AG04450 (cell line): Measurements from ENCODE around the gene SYN1. TPM values are rescaled to one million over a fixed set of nuclear protein-coding genes. Genes with fewer than 3 reads are reported as not detected.

Experiments
- CTCF ChIA-PET: fragments of 300-600, 350-600 bp; formaldehyde crosslinking; extraction: SDS; loops from one replicate; lab custom pipeline; 2022; ENCODE audit warnings: antibody characterized with exemption, inconsistent platforms; lab: Charles Lee
- POLR2A ChIA-PET: fragments of 350-600 bp; formaldehyde crosslinking; extraction: SDS; loops from one replicate; lab custom pipeline; 2021; ENCODE audit warnings: antibody characterized with exemption, inconsistent platforms; lab: Yijun Ruan, JAX
- DNase-seq: peaks from one replicate; pipeline ENCODE4 v3.0.0-alpha.2; 2011; ENCODE audit warnings: low read depth, low spot score
- H3K27ac ChIP-seq: one replicate; pipeline ENCODE4 v1.5.1; 2012; ENCODE audit warnings: low read depth, low read length, control low read depth
- H3K27me3 ChIP-seq: one replicate; pipeline ENCODE4 v1.6.0; 2012; ENCODE audit warnings: low read length; ENCODE audit not compliant: control insufficient read depth, insufficient read depth
- H3K4me3 ChIP-seq: 2 replicates; pipeline ENCODE4 v1.5.1; 2011; ENCODE audit warnings: mild to moderate bottlenecking, low read depth, low read length, control low read depth
- H3K9me3 ChIP-seq: 2 replicates; pipeline ENCODE4 v1.5.1; 2012; ENCODE audit warnings: low read length; ENCODE audit not compliant: control insufficient read depth, insufficient read depth
- polyA plus RNA-seq: library from polyadenylated mRNA; depleted of rRNA; stranded (reverse); fragments of >200 nt; gene quantifications from 2 replicates; pipeline ENCODE4 v1.2.3, GENCODE V29; 2011
- TF ChIP-seq, protein P1 (sequence below): IDR thresholded peaks from 2 replicates; pipeline ENCODE4 v1.5.1; 2011; ENCODE audit warnings: low read depth, low read length, control low read depth, inconsistent platforms

The SYN1 gene
- polyA plus RNA-seq, 1 experiment: 0.37 TPM

DNA sequence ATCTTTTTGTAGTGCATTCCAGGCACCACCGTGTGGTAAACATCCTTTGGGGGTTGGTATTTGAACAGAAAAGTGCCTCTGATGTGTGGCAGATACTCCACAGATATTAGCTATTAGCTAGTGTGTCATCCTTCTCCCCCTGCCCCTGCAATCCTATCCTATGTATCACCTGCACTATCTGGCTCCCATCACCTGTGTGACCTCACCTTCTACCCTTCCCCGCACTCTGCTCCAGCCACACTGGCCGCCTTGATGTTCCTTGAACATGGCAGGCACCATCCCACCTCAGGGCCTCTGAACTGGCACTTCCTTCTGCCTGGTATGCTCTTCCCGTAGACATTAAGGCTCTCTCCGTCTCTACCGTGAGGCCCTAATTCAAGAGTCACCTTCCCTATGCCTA, 27.0 kb upstream of the SYN1 start:
- CTCF ChIA-PET: interaction anchor here (0.6 to 2.3 kb wide), 2 partner anchors 106 to 110 kb away, joined by 3 to 8 read pairs; no protein-coding TSS in a partner anchor
- Histone ChIP-seq H3K9me3 (no peaks in the 10 kb centered on the region; the same call in 1 of the 2 replicates), H3K27me3 (no peaks in the 10 kb centered on the region), H3K4me3 (no peak overlapping the region), H3K27ac (no peak overlapping the region)
- POLR2A ChIA-PET: no interaction called here
- TF ChIP-seq, protein P1, sequence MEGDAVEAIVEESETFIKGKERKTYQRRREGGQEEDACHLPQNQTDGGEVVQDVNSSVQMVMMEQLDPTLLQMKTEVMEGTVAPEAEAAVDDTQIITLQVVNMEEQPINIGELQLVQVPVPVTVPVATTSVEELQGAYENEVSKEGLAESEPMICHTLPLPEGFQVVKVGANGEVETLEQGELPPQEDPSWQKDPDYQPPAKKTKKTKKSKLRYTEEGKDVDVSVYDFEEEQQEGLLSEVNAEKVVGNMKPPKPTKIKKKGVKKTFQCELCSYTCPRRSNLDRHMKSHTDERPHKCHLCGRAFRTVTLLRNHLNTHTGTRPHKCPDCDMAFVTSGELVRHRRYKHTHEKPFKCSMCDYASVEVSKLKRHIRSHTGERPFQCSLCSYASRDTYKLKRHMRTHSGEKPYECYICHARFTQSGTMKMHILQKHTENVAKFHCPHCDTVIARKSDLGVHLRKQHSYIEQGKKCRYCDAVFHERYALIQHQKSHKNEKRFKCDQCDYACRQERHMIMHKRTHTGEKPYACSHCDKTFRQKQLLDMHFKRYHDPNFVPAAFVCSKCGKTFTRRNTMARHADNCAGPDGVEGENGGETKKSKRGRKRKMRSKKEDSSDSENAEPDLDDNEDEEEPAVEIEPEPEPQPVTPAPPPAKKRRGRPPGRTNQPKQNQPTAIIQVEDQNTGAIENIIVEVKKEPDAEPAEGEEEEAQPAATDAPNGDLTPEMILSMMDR: no peak
- no peak for DNase-seq

DNA sequence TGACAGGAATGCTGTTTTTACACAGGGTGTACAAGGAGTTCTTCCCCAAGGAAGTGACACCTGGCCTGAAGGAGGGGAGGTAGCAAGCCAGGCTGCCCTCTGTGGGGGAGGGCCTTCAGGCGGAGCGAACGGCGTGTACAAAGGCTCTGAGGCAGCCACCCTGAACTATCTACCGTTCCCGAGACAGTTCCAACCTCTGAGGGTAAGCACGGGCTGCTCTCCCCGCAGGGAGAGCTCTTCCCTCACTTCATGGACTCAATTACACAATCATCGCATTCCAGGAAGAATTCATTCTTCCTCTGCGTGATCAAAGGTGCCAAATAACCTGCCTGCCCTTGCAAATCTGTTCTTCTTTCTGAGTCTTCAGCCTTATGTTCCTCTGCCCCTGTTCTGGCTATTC, 25.9 kb upstream of the SYN1 start:
- H3K27me3 ChIP-seq: no peaks in the 10 kb centered on the region
- TF ChIP-seq, protein P1: no peak
- CTCF ChIA-PET: interaction anchor here (2.3 to 3.1 kb wide), 5 partner anchors 21 to 148 kb away, joined by 8 to 36 read pairs (median 11); no protein-coding TSS in a partner anchor
- no peak for DNase-seq
- POLR2A ChIA-PET: no interaction called here
- H3K4me3 ChIP-seq: no peak overlapping the region
- no peaks in the 10 kb centered on the region; the same call in 1 of the 2 replicates for H3K9me3 ChIP-seq
- H3K27ac ChIP-seq: no peak overlapping the region

DNA sequence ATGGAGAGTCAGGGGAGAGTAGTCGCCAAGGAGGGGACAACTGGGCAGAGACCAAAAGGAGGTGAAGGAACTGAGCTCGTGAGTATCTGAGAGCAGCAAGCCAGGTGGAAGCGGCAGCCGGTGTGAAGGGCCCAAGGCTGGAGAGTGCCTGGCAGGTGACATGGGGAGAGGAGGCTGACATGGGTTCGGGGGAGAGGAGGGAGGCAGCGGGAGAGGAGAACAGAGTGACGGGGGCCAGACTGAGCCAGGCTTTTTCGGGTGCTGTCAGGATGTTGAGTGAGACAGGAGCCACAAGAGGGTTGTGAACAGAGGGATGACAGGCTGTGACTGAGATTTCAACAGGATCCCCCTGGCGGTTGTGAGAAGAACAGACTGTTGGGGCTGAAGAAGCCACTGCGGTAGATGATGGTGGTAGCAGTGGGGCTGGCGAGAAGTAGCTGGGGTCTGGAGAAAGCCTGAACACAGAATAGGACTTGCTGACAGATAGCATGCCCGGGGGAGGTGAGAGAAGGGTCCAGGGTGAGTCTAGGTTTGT, 25.0 kb upstream of the SYN1 start:
- no peaks in the 10 kb centered on the region for H3K9me3 ChIP-seq
- H3K27ac ChIP-seq: no peak overlapping the region
- TF ChIP-seq, protein P1: peak; percentile 61
- no peak overlapping the region for H3K4me3 ChIP-seq
- CTCF ChIA-PET: interaction anchor here (0.5 to 3.1 kb wide), 21 partner anchors 8 to 199 kb away, joined by 3 to 36 read pairs (median 6); partner anchors contain the start of gene ARAF
- POLR2A ChIA-PET: no interaction called here
- H3K27me3 ChIP-seq: no peaks in the 10 kb centered on the region
- DNase-seq: no peak

DNA sequence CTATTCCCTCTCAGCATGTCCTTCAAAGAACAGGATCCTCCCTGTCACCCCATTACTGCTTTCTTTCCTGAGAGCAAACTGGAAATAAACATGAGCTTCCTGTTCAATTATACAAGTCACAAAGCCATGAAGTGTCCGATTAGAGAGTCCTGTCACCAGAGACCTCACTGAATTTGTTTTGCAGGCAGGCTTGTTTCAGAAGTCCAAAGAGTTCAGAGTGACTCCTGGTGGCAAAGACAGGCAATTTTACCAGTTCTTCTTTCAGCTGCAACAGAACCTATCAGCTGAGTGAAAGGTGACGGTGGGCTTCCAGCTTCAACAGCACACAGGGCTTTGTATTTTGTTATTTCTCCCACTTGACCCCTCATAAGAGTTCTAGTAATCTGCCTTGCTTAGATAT, 24.3 kb upstream of the SYN1 start:
- no peaks in the 10 kb centered on the region for H3K9me3 ChIP-seq
- ChIA-PET POLR2A (no interaction called here), CTCF (interaction anchor here (0.6 to 3.1 kb wide), 19 partner anchors 8 to 200 kb away, joined by 3 to 36 read pairs (median 6); partner anchors contain the start of gene ARAF)
- DNase-seq: no peak
- no peak overlapping the region for H3K4me3 ChIP-seq
- TF ChIP-seq, protein P1: peak; percentile 55
- H3K27ac ChIP-seq: no peak overlapping the region
- H3K27me3 ChIP-seq: no peaks in the 10 kb centered on the region

DNA sequence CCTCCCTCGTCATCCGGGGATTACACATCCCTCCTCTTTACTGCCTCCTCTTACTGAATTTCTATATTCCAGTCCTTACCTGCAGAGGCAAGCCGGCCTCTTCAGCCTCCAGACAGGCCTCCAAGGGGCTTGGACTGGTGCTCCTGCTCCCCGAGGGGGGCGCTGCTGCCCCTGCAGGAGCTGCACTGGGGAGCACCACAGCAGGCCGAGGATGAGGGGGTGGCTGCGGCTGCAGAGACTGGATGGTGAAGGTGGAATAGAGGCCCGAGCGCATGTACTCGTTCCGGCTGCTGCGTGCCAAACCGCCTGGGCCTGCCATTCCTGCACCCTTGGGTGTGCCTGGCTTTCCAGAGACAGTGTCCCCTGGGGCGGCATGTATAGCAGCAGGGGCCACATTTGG, 19.2 kb upstream of the SYN1 start:
- CTCF ChIA-PET: interaction anchor here (1.0 kb wide), 1 partner anchor 141 kb away, joined by 5 read pairs; no protein-coding TSS in a partner anchor
- H3K27ac ChIP-seq: no peak overlapping the region
- POLR2A ChIA-PET: no interaction called here
- H3K27me3 ChIP-seq: no peaks in the 10 kb centered on the region
- no peaks in the 10 kb centered on the region for H3K9me3 ChIP-seq
- DNase-seq: no peak
- no peak overlapping the region for H3K4me3 ChIP-seq
- TF ChIP-seq, protein P1: no peak
